Adrenal gland (tissue), 19 donors: Measurements from ENCODE around the gene NOB1. TPM values are rescaled to one million over a fixed set of nuclear protein-coding genes. Genes with fewer than 3 reads are reported as not detected.

ENCODE experiments used
- DNase-seq, 7 donors: peaks; one replicate each; pipeline ENCODE4 v3.0.0-alpha.2; 2019 to 2020
- H3K27ac ChIP-seq, 5 donors: fragments of 200-600 bp; sonication (generic) in 4 of 5; 1 replicate in 3 of 5; 2 replicates in 2 of 5; pipeline versions ENCODE4 v1.5.1 to v1.8.0; 2016 to 2020; ENCODE audit warnings: mild to moderate bottlenecking in 1 of 5
- H3K27me3 ChIP-seq: fragments of 200-600 bp; 2 replicates; pipeline ENCODE4 v1.8.0; 2021
- H3K36me3 ChIP-seq, 2 donors: fragments of 200-600 bp; replicated peaks in 1 of 2; 1 replicate in 1 of 2; 2 replicates in 1 of 2; pipeline versions ENCODE4 v1.5.1 to v1.8.0; 2018 to 2022
- H3K4me1 ChIP-seq, 2 donors: fragments of 200-600 bp; replicated peaks in 1 of 2; 1 replicate in 1 of 2; 2 replicates in 1 of 2; pipeline versions ENCODE4 v1.5.1 to v1.8.0; 2018 to 2021
- H3K4me3 ChIP-seq, 4 donors: fragments of 200-600 bp; sonication (generic) in 3 of 4; one replicate each; pipeline ENCODE4 v1.5.1; 2016 to 2018
- H3K9me3 ChIP-seq, 3 donors: fragments of 200-600 bp; sonication (generic) in 1 of 3; replicated peaks in 1 of 3; 1 replicate in 2 of 3; 2 replicates in 1 of 3; pipeline versions ENCODE4 v1.5.1 to v1.8.0; 2016 to 2021
- POLR2A ChIP-seq, 2 donors: fragments of 450-650 bp; IDR thresholded peaks; one replicate each; pipeline ENCODE4 v1.6.1; 2017; ENCODE audit warnings: antibody characterized with exemption in 2 of 2, mild to moderate bottlenecking in 2 of 2, moderate library complexity in 1 of 2
- WGBS, 4 donors: extraction: QIAGEN DNeasy Blood & Tissue Kit in 2 of 4; methylation state at CpG; one replicate each; pipeline versions ENCODE4 v1.1.5 to v1.1.7; 2013 to 2017; 5-methylcytosine and 5-hydroxymethylcytosine counted together
- intact Hi-C, 2 donors: fragments of 100-400 bp; cut with DNase I; formaldehyde crosslinking; loops; one replicate each; pipeline versions ENCODE4 v1.14.1 to v1.15.0; 2022 to 2023
- long read RNA-seq, 10 donors: library from polyadenylated mRNA in 3 of 10; unstranded in 2 of 10; stranded (forward) in 1 of 10; transcript quantifications; one replicate each; pipeline ENCODE4 v2.0.0 and lab custom pipeline, GENCODE V29; 2021 to 2026
- polyA plus RNA-seq, 3 donors: library from polyadenylated mRNA; stranded (reverse); fragments of 200-250 nt in 2 of 3; fragments of 350-450 nt in 1 of 3; fragmentation: Illumina TruSeq in 1 of 3; extraction: RNeasy Lipid Tissue Mini Kit (QIAGEN cat#74804) in 1 of 3; gene quantifications; one replicate each; pipeline ENCODE4 v1.2.3, GENCODE V29; 2013 to 2014
- total RNA-seq, 9 donors: library from RNA; depleted of rRNA in 4 of 9; stranded (reverse); fragments of >200 nt in 4 of 9; fragments of 120-200 nt in 1 of 9; fragmentation: NEBNext Ultra II Directional in 1 of 9; extraction: Animal tissue kit (Norgen Biotek cat#: 25700) in 1 of 9; gene quantifications; one replicate each; pipeline versions ENCODE4 v1.1.0 to v1.2.4, GENCODE V29; 2013 to 2023
- TF ChIP-seq, protein P1 (sequence below), 6 experiments: fragments of 450-650 bp in 4 of 6; fragments of 200-600 bp in 2 of 6; sonication (generic) in 1 of 6; IDR thresholded peaks; 1 replicate in 5 of 6; 2 replicates in 1 of 6; pipeline versions ENCODE4 v1.5.1 to v1.8.0; 2016 to 2021; ENCODE audit warnings: antibody characterized with exemption in 6 of 6, mild to moderate bottlenecking in 2 of 6, moderate library complexity in 1 of 6
- donor health status: healthy with polysubstance abuse.
- donor health status: Bipolar disorder and iron deficiency.
- donor health status: DM: yes; HTN: yes; CAD: no.
- donor health status: DM: no; HTN: no; CAD: no.
- donor health status: DM: no; HTN: no; CAD: no.
- donor health status: DM: yes; HTN: yes; CAD: no.

Gene NOB1
- total RNA-seq (10 to 100 TPM; 26.9 to 98.4 (median 76.4) TPM), polyA plus RNA-seq (10 to 100 TPM; 29.5 to 68.1 (median 38.6) TPM)
- long read RNA-seq, donor 1, transcript NOB1-201 (9 exons, 1,734 nt): major isoform, 16 of 25 reads
- long read RNA-seq, donor 1, partial matches to known transcripts: 6 of 25 reads
- long read RNA-seq, donor 1, other reads (novel, unspliced or antisense): 0 of 25 reads
- long read RNA-seq, donor 2, transcript NOB1-201 (9 exons, 1,734 nt): major isoform, 8 of 13 reads
- long read RNA-seq, donor 2, partial matches to known transcripts: 5 of 13 reads
- long read RNA-seq, donor 2, other reads (novel, unspliced or antisense): 0 of 13 reads
- long read RNA-seq, donor 3, transcript NOB1-201 (9 exons, 1,734 nt): major isoform, 10 of 10 reads
- long read RNA-seq, donor 3, partial matches to known transcripts: 0 of 10 reads
- long read RNA-seq, donor 3, other reads (novel, unspliced or antisense): 0 of 10 reads
- long read RNA-seq, donor 4, transcript NOB1-201 (9 exons, 1,734 nt): major isoform, 53 of 66 reads
- long read RNA-seq, donor 4, partial matches to known transcripts: 8 of 66 reads
- long read RNA-seq, donor 4, other reads (novel, unspliced or antisense): 5 of 66 reads
- long read RNA-seq, donor 5, transcript NOB1-201 (9 exons, 1,734 nt): major isoform, 102 of 122 reads
- long read RNA-seq, donor 5, partial matches to known transcripts: 5 of 122 reads
- long read RNA-seq, donor 5, other reads (novel, unspliced or antisense): 14 of 122 reads
- long read RNA-seq, donor 6, transcript NOB1-201 (9 exons, 1,734 nt): major isoform, 49 of 55 reads
- long read RNA-seq, donor 6, partial matches to known transcripts: 5 of 55 reads
- long read RNA-seq, donor 6, other reads (novel, unspliced or antisense): 1 of 55 reads
- long read RNA-seq, donor 7, partial matches to known transcripts: 0 of 5 reads
- long read RNA-seq, donor 7, other reads (novel, unspliced or antisense): 0 of 5 reads
- long read RNA-seq, donor 8, transcript NOB1-201 (9 exons, 1,734 nt): major isoform, 14 of 20 reads
- long read RNA-seq, donor 8, partial matches to known transcripts: 6 of 20 reads
- long read RNA-seq, donor 8, other reads (novel, unspliced or antisense): 0 of 20 reads
- long read RNA-seq, donor 9, transcript NOB1-201 (9 exons, 1,734 nt): major isoform, 6 of 11 reads
- long read RNA-seq, donor 9, partial matches to known transcripts: 5 of 11 reads
- long read RNA-seq, donor 9, other reads (novel, unspliced or antisense): 0 of 11 reads
- long read RNA-seq, donor 10, transcript NOB1-201 (9 exons, 1,734 nt): major isoform, 12 of 12 reads
- long read RNA-seq, donor 10, partial matches to known transcripts: 0 of 12 reads
- long read RNA-seq, donor 10, other reads (novel, unspliced or antisense): 0 of 12 reads

DNA sequence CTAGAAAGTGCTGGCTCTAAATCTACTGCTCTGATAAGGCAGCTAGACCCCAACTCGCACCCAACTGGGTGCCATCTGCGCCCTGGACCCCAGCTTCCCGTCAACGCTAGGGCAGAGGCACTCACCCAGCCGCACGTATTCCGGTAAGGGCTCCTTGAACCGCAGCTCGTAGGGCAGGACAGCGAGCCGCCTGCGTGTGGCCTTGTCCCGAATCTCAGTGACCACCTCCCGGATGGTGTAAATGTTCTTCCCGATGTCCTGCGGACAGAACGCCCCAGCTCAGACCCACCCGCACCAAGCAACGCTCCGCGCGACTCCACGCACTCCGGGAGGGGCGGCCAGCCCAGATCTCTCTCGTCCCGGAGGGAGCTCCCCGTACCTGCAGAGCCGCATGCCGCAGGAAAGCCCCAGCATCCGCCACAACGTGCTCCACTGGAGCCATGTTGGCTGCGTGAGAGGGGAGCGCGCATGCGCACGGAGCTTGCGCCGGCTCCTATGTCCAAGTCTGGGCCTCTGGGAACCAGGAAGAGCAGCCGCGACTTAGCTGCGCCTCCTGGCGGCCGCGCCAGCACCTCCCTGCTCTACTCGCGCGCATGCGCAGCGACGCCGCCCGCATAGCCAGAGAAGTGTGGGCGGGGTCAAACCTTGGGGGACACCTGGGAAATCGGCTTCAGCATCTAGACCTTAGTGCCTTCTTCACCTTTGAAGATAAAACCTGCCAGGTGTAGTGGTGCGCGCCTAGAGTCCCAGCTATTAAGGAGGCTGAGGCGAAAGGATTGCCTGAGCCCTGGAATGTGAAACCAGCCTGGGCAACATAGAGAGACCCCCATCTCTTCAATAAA is at the start of gene NOB1:
Gene NOB1 (minus strand): TSS at position 458 of the 842 bp plus-strand sequence. CDS start 16 bp downstream, at position 442.
- WGBS, 4 donors: 0 to 1% (median 1%) methylated on average over 24 to 58 of the region's 58 CpGs
- peak; percentile 95 to 97 (median 96) for DNase-seq
- TF ChIP-seq, protein P1, sequence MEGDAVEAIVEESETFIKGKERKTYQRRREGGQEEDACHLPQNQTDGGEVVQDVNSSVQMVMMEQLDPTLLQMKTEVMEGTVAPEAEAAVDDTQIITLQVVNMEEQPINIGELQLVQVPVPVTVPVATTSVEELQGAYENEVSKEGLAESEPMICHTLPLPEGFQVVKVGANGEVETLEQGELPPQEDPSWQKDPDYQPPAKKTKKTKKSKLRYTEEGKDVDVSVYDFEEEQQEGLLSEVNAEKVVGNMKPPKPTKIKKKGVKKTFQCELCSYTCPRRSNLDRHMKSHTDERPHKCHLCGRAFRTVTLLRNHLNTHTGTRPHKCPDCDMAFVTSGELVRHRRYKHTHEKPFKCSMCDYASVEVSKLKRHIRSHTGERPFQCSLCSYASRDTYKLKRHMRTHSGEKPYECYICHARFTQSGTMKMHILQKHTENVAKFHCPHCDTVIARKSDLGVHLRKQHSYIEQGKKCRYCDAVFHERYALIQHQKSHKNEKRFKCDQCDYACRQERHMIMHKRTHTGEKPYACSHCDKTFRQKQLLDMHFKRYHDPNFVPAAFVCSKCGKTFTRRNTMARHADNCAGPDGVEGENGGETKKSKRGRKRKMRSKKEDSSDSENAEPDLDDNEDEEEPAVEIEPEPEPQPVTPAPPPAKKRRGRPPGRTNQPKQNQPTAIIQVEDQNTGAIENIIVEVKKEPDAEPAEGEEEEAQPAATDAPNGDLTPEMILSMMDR (IDR thresholded peaks at IDR 0.05): peak; percentile 94 to 100 (median 99)
- peak; percentile 32 to 62 for TF ChIP-seq POLR2A (IDR thresholded peaks at IDR 0.05)
- H3K27me3 ChIP-seq: no peaks in the 10 kb centered on the region
- H3K9me3 ChIP-seq: no peaks in the 10 kb centered on the region
- H3K4me1 ChIP-seq: peaks cover 12 to 19% of the 10 kb centered on the region in 2 donors
- peak within 1 kb of the TSS; percentile 35 to 100 (median 80) for H3K4me3 ChIP-seq
- intact Hi-C loops: loop anchor here (2.0 to 10.0 kb wide), 3 partner anchors 42 to 360 kb away; no protein-coding TSS in a partner anchor
- peaks cover 0 to 24% of the 10 kb centered on the region in 2 donors for H3K36me3 ChIP-seq
- H3K27ac ChIP-seq: peak within 1 kb of the TSS in 4 of 5 donors; percentile 20 to 86 (median 78)

- peaks cover 0 to 19% of the 10 kb centered on the region in 2 donors for H3K36me3 ChIP-seq
- TF ChIP-seq, protein P1 (IDR thresholded peaks at IDR 0.05): no peak
- TF ChIP-seq POLR2A (IDR thresholded peaks at IDR 0.05): no peak
- intact Hi-C loops: no loop called here
- DNase-seq: no peak
- peaks cover 0 to 7% of the 10 kb centered on the region in 2 donors for H3K4me1 ChIP-seq
- H3K27me3 ChIP-seq: no peaks in the 10 kb centered on the region
- no peak overlapping the region for H3K27ac ChIP-seq
- 64 to 74% (median 71%) methylated on average over 1 of the region's 1 CpG for whole genome bisulfite sequencing, 4 donors
- H3K9me3 ChIP-seq: no peaks in the 10 kb centered on the region
- no peak overlapping the region for H3K4me3 ChIP-seq
Observed at GRCh38 chr16:69804297-69804696, 49.6 kb upstream of the NOB1 start.

DNA sequence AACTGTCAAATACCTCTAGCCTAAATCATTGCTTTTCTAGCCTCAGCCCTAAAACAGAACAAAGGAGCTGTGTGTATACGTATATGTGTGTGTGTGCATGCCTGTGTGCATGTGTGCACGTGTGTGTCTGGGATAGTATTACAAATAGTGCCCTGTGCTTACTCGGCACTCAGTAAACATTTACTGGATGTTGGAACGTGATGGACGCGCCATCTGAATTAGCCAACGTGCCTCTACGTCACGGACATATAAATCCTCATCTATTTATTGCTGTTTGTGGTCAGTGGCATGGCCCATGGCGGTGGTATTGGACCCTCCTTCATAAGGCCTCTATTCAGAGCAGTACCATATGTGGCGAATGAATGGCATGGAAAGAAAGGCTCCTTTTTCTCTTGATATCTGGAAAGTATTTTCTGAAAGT is 44.9 kb upstream of the NOB1 start:
- Histone ChIP-seq H3K4me3 (no peak overlapping the region), H3K4me1 (peaks cover 3 to 4% of the 10 kb centered on the region in 2 donors), H3K27me3 (no peaks in the 10 kb centered on the region), H3K9me3 (no peaks in the 10 kb centered on the region), H3K27ac (no peak overlapping the region), H3K36me3 (peaks cover 0 to 21% of the 10 kb centered on the region in 2 donors)
- 75 to 91% (median 81%) methylated on average over 11 of the region's 11 CpGs for WGBS, 4 donors
- intact Hi-C loops: loop anchor here (5.0 kb wide), 2 partner anchors 128 to 133 kb away; no protein-coding TSS in a partner anchor
- TF ChIP-seq, protein P1 (IDR thresholded peaks at IDR 0.05): no peak
- TF ChIP-seq POLR2A (IDR thresholded peaks at IDR 0.05): no peak
- peak in 1 of 7 donors; percentile 46 for DNase-seq
